GM19468 (cell line): ENCODE measurements around the gene ZNF385C.
"Not testable (repeated sequence)": the region's sequence is repeated elsewhere in the genome, so short reads cannot be mapped to it uniquely, and the experiment has no call there.

Experiments used
- ATAC-seq: cut with Tn5 transposase; IDR thresholded peaks from one replicate; pipeline ENCODE4 v1.9.1; 2021; ENCODE audit warnings: mild to moderate bottlenecking, moderate library complexity, moderate number of reproducible peaks; ENCODE audit not compliant: unreplicated experiment; ENCODE audit errors: extremely low read depth

The ZNF385C gene, protein sequence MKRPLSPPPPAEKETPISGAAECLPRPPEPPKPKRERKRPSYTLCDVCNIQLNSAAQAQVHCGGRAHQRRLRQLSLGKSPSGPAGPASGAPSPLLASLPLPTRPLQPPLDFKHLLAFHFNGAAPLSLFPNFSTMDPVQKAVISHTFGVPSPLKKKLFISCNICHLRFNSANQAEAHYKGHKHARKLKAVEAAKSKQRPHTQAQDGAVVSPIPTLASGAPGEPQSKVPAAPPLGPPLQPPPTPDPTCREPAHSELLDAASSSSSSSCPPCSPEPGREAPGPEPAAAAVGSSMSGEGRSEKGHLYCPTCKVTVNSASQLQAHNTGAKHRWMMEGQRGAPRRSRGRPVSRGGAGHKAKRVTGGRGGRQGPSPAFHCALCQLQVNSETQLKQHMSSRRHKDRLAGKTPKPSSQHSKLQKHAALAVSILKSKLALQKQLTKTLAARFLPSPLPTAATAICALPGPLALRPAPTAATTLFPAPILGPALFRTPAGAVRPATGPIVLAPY

GRCh38 chr17:42097691-42098631 lies at the start of gene ZNF385C:
ZNF385C (minus strand) TSS chr17:42098473; CDS start chr17:42063056, 35,417 bp downstream.
- ATAC-seq, result no peak

GRCh38 chr17:42146911-42147607 lies 48.8 kb upstream of the ZNF385C start:
- ATAC-seq, result no peak

- ATAC-seq, result not testable (repeated sequence)
Measured at GRCh38 chr17:42143138-42143537, 44.9 kb upstream of the ZNF385C start.

DNA sequence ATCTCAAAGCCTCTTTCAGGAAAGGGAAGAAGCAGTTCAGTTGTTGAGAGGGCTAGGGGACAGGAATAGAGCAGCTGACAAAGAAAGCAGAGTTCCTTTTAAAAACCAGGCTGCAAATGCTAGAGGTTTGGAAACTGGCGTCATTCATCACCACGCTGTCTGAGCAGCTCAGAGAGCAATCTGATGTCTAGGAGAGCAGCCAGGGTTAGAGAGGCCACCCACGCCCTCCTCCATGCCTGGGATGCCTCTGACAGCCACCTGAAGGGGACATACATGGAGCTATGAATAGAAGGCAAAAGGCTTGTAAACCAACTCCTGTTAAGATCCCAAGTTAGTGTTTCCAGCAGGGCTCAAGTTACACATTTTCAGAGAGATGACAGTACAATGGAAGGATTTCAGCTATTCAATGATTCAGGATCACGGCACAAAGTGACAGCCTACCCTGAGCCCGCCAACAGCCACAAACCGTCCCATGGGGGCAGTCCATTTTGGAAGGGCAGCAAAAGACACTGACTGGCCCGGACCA lies 44.2 kb upstream of the ZNF385C start:
- no peak for ATAC-seq

DNA sequence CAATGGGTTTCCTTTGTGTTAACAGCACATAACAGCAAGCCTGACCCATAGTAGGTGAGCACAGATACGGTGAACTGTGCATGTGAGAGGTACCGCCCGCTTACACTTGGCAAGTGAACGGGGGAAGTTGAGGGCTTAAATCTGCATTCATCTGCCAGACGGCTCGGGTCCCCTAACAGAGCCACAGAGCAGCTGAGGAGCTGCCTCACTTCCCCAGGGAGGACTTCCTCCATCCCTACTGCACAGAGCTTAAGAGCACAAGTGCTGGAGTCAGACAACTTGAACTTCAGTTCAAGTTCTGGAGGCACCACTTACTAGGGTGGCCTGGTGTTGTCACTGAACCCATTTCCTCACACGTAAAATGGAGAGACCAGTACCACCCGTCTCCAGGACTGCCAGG lies 43.1 kb upstream of the ZNF385C start:
- ATAC-seq, result no peak

GRCh38 chr17:42140690-42141089 lies 42.4 kb upstream of the ZNF385C start:
- ATAC-seq, result not testable (repeated sequence)

GRCh38 chr17:42138749-42139492 lies 40.6 kb upstream of the ZNF385C start:
- ATAC-seq, result no peak

DNA sequence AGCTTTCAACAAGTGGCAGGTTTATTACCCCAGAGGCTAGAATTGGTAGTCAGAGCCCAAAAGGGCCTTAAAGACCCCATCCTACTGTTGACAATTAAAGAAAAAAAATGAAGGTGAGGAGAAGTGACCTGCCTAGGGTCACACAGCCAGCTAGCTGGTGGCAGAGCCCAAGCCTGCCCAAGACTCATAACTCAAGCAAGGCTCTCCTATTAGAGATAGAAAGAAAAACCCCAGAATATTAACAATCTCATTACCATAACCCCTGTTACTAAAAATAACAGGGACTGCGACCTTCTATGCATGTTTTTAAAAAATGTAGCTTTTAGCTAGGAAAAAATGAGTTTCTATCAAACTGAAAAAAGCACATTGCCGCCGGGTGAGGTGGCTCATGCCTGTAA lies 38.4 kb upstream of the ZNF385C start:
- ATAC-seq, result no peak

DNA sequence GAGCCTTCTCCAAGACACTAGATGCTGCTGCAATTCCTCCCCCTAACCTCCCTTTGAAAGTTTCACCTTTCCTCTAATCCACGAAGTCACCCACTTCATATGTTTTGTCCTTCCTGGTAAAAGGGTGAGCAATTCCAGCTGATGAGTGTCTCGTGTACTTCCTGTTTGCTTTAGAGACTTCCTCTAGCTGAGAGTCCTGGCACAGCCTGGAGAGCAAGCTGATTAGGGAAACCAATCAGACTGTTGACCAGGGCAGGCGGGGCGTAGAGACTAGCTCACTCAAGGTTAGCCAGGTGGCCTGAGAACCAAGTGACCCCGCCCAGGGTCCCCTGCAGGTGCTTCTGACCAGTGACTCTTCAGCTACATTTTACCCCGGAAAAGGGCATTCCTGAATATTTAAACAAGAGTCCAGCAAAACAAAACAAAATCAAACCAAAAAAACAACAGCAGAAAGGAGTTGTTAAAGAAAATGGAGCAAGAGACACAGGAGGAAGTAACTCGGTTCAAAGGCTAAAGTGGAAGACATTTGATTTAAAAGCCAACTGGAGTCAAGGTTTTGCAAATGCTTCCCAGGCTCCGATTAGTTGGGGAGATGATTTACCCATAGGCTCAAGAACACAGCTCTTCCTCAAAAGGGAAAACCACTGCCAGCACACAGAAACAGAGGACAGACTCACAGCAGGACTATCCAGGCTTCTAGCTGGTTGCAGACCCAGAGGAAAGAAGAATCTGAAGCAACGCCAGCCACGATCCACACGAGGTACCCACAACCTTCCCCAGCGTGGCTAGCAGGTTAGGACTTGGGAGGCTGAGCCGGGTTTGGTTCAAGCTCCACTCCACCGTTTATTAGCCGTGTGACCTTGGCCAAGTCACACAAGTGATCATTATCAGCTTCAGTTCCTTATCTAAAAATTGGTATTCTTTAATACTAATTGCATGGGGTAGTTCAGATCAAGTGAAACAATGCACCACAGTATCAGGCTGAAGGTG lies 37.7 kb upstream of the ZNF385C start:
- ATAC-seq, result no peak

- ATAC-seq, result no peak
Measured at GRCh38 chr17:42135151-42135550, 36.9 kb upstream of the ZNF385C start.

DNA sequence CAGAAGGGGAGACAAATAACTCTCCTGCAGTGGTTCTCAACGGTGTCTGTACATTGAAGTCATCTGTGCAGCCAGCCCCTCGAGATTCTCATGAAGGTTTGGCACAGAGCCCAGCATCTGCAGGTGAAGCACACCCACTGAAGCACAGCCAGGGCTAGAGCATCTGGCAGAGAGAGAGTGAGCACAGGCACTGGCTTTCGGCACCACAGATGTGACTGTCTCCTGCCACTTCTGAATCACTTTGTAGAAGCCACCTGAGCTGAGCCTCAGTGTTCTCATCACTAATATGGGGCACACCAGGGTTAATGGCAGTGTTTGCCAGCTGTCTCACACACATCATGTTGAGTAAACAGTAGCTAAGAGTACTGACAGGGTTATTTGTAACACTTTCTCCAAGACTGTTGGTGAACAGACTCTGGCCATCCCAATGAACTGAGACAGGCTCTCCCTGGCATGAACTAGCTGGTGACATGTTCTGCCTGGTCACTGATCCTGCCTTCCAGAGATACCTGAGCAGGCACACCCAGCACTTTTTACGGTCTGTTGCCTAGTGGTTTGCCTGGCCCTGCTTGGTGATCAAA lies 35.3 kb upstream of the ZNF385C start:
- no peak for ATAC-seq

GRCh38 chr17:42132941-42133340 lies 34.7 kb upstream of the ZNF385C start:
- ATAC-seq, result no peak

GRCh38 chr17:42131981-42132432 lies 33.7 kb upstream of the ZNF385C start:
- ATAC-seq, result no peak

DNA sequence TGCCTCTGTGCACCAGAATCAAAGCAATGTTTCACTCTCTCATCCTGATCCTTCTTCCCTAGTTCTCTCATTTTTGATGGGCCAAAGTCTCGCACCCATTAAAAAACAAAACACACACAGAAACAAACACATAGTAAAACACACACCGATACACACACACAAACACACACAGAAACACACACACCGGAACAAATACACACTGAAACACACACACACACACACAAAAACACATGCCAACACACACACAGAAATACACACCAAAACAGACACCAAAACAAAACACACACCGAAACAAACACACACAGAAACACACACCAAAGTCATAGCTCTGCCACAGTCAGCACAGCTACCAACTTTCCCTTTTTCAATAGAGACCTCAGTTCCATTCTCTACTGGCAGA lies 33.0 kb upstream of the ZNF385C start:
- ATAC-seq, result no peak

DNA sequence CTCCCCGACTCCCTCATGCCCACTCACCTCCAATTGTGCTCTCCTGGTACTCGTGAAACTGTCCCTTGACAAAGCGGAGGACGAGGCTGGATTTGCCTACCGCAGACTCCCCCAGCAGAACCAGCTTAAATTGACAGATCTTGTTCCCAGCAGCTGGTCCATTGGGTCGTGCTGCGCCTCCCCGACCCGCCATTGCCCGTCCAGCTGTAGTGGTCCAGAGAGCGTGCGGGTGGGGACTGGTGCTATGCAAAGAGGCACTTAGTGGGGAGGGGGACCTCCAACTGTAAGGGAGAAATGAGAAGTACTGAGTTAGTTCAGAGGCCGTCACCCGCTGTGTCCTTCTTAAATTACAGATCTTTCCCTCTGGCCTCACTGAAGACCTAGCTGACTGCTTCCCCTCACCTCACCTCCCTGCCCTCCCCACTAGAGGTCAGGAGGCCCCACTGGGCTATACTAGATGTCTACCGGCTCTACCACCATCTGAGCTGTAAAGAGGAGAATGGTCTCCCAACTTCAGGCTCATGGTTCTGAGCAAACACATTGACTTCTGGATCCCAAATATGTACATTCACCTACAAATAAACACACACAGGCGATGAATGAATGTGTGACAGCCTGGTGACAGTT lies 32.1 kb upstream of the ZNF385C start:
- no peak for ATAC-seq

DNA sequence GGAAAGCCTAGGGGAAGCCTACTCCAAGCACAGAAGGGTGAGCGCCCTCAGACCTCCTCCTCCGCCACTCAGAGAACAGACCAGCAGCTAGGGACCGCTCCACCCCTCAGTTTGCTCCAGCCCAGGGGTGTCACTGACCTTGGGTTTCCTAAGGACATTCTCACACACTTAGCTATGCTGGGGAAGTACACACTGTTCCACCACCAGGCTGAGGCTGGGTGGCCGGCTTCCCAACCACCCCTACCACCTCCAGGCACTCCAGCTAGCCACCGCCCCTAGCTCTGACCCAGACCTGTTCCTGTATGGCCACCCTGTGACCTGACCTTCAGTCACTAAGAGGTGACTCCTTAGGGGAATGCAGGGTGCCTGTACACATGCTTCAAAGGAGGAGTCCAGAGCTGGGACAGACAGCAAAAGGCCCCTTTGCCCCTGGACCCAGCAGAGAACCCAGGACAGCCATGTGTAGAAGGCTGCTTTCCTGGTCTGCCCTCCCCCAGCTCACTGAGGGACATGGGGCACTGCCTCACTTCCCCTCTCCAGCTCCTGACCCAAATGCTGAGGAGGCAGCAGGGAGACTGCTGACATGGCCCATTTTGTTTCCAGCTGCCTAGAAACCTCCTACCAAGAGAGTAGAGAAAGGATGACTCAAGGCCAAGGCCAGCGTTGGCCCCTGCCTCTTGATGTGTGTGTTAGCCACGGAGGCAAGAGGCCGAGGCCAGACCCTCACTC lies 31.0 kb upstream of the ZNF385C start:
- no peak for ATAC-seq

GRCh38 chr17:42127414-42127813 lies 29.1 kb upstream of the ZNF385C start:
- no peak for ATAC-seq
